GM12878 (cell line): ENCODE measurements around the gene RIC8B. TPM values are rescaled to one million over a fixed set of nuclear protein-coding genes. Genes with fewer than 3 reads are reported as not detected.

Experiments
- ATAC-seq: fragments of 200-7000 bp; cut with Tn5 transposase; 3 replicates; pipeline ENCODE4 v1.9.1; 2020; ENCODE audit warnings: mild to moderate bottlenecking, moderate library complexity
- BruUV-seq: library from RNA; stranded (reverse); fragments of 400-500 nt; replicated peaks from 2 replicates; lab custom pipeline; 2021; lab: Mats Ljungman, UMichigan
- CTCF ChIA-PET: fragments of 300-600 bp; sonication (Branson Sonifier 250); formaldehyde crosslinking; extraction: SDS; loops from one replicate; lab custom pipeline; 2021; ENCODE audit warnings: inconsistent platforms; lab: Yijun Ruan, JAX
- POLR2A ChIA-PET: fragments of 350-600 bp; formaldehyde crosslinking; extraction: SDS; loops from one replicate; lab custom pipeline; 2021; ENCODE audit warnings: inconsistent platforms; lab: Charles Lee
- RAD21 ChIA-PET: fragments of 300-600 bp; sonication (Branson Sonifier 250); formaldehyde crosslinking; loops from one replicate; lab custom pipeline; 2023; ENCODE audit warnings: antibody characterized with exemption; ENCODE audit not compliant: unreplicated experiment; lab: Charles Lee
- SMC1A ChIA-PET: fragments of 300-600 bp; sonication (Branson Sonifier 250); formaldehyde crosslinking; loops from one replicate; lab custom pipeline; 2023; ENCODE audit not compliant: unreplicated experiment, uncharacterized antibody; lab: Charles Lee
- DNase-seq: peaks from one replicate; pipeline ENCODE4 v3.0.0-alpha.2; 2011; ENCODE audit warnings: low read depth, low spot score
- FAIRE-seq: peaks from 3 replicates; lab custom pipeline; 2011; peaks lifted over from hg19 to GRCh38; lab: Jason Lieb, UNC
- H2AFZ ChIP-seq: 2 replicates; pipeline ENCODE4 v1.6.0; 2011; ENCODE audit warnings: low read depth, low read length, control low read depth; ENCODE audit not compliant: control insufficient read depth
- H3K27ac ChIP-seq: 2 replicates; pipeline ENCODE4 v1.5.1; 2011; ENCODE audit warnings: control low read depth; ENCODE audit not compliant: control insufficient read depth, insufficient read depth
- H3K27me3 ChIP-seq, 2 experiments: replicated peaks in 1 of 2; 2 replicates each; pipeline versions ENCODE4 v1.6.0 to v1.6.1; 2011; ENCODE audit warnings: low read length in 1 of 2; ENCODE audit not compliant: control insufficient read depth in 2 of 2, insufficient read depth in 2 of 2
- H3K36me3 ChIP-seq, 2 experiments: 2 replicates each; pipeline ENCODE4 v1.5.1; 2011; ENCODE audit warnings: low read length in 1 of 2; ENCODE audit not compliant: control insufficient read depth in 2 of 2, insufficient read depth in 2 of 2
- H3K4me1 ChIP-seq: 2 replicates; pipeline ENCODE4 v1.6.1; 2011; ENCODE audit warnings: mild to moderate bottlenecking, low read length, moderate library complexity, mixed read lengths; ENCODE audit not compliant: control insufficient read depth, insufficient read depth
- H3K4me2 ChIP-seq: 2 replicates; pipeline ENCODE4 v1.6.0; 2011; ENCODE audit warnings: control low read depth; ENCODE audit not compliant: control insufficient read depth, insufficient read depth
- H3K4me3 ChIP-seq: fragments of 200-600 bp; sonication (generic); 2 replicates; pipeline ENCODE4 v1.5.1; 2016
- H3K79me2 ChIP-seq: 2 replicates; pipeline ENCODE4 v1.6.0; 2011; ENCODE audit warnings: low read length; ENCODE audit not compliant: control insufficient read depth, insufficient read depth
- H3K9ac ChIP-seq: 2 replicates; pipeline ENCODE4 v1.8.0; 2011; ENCODE audit warnings: low read length, control low read depth, mixed read lengths; ENCODE audit not compliant: control insufficient read depth, insufficient read depth
- H3K9me3 ChIP-seq: replicated peaks from 3 replicates; pipeline ENCODE4 v1.5.1; 2011; ENCODE audit warnings: mild to moderate bottlenecking, low read length; ENCODE audit not compliant: control insufficient read depth, insufficient read depth
- H4K20me1 ChIP-seq: 2 replicates; pipeline ENCODE4 v1.6.0; 2011; ENCODE audit not compliant: control insufficient read depth, insufficient read depth
- IKZF1 ChIP-seq: fragments of 450-650 bp; conservative IDR thresholded peaks from 2 replicates; pipeline ENCODE4 v1.6.1; 2017; ENCODE audit warnings: antibody characterized with exemption, mild to moderate bottlenecking
- IKZF2 ChIP-seq, 2 experiments: fragments of 450-650 bp; IDR thresholded peaks; 2 replicates each; pipeline ENCODE4 v1.6.1; 2017; ENCODE audit warnings: mild to moderate bottlenecking in 2 of 2, moderate library complexity in 2 of 2
- IRF4 ChIP-seq: IDR thresholded peaks from 2 replicates; pipeline ENCODE4 v1.6.1; 2011; ENCODE audit warnings: low read depth, low read length
- LARP7 ChIP-seq: fragments of 450-650 bp; IDR thresholded peaks from 2 replicates; pipeline ENCODE4 v1.6.1; 2017; ENCODE audit warnings: mild to moderate bottlenecking
- MYB ChIP-seq: fragments of 150-350 bp; IDR thresholded peaks from 2 replicates; pipeline ENCODE4 v1.6.1; 2014; ENCODE audit warnings: mild to moderate bottlenecking, low read depth, low read length, borderline replicate concordance
- NFXL1 ChIP-seq: fragments of 450-650 bp; IDR thresholded peaks from 2 replicates; pipeline ENCODE4 v1.6.1; 2017; ENCODE audit warnings: antibody characterized with exemption, mild to moderate bottlenecking, borderline replicate concordance
- PAX5 ChIP-seq: IDR thresholded peaks from 2 replicates; pipeline ENCODE4 v1.6.1; 2011; ENCODE audit warnings: low read depth, low read length, borderline replicate concordance
- POLR2A ChIP-seq: IDR thresholded peaks from 2 replicates; pipeline ENCODE4 v1.6.1; 2011; ENCODE audit warnings: low read depth, mild to moderate bottlenecking, low read length
- RAD51 ChIP-seq: fragments of 450-650 bp; IDR thresholded peaks from 2 replicates; pipeline ENCODE4 v1.6.1; 2016; ENCODE audit warnings: moderate library complexity, mild to moderate bottlenecking, inconsistent platforms
- RELA ChIP-seq: fragments of 450-650 bp; IDR thresholded peaks from 2 replicates; pipeline ENCODE4 v1.8.0; 2014; ENCODE audit warnings: borderline replicate concordance; ENCODE audit not compliant: partially characterized antibody
- RUNX3 ChIP-seq: IDR thresholded peaks from 2 replicates; pipeline ENCODE4 v1.6.1; 2012; ENCODE audit warnings: low read length, inconsistent platforms
- SIN3A ChIP-seq: IDR thresholded peaks from 2 replicates; pipeline ENCODE4 v1.6.1; 2012; ENCODE audit warnings: low read depth, low read length, improper control_type of control experiment
- SMC3 ChIP-seq: IDR thresholded peaks from 2 replicates; pipeline ENCODE4 v1.6.1; 2011; ENCODE audit warnings: low read length, improper control_type of control experiment, borderline replicate concordance
- SREBF1 ChIP-seq: IDR thresholded peaks from 2 replicates; pipeline ENCODE4 v1.6.1; 2012; ENCODE audit warnings: mild to moderate bottlenecking, low read length
- SUZ12 ChIP-seq: fragments of 200-600 bp; sonication (generic); IDR thresholded peaks from one replicate; pipeline ENCODE4 v1.6.1; 2018; ENCODE audit warnings: antibody characterized with exemption, mild to moderate bottlenecking; ENCODE audit not compliant: unreplicated experiment
- TBL1XR1 ChIP-seq: IDR thresholded peaks from 2 replicates; pipeline ENCODE4 v1.6.1; 2012; ENCODE audit warnings: low read depth, low read length, improper control_type of control experiment
- USF1 ChIP-seq: IDR thresholded peaks from 2 replicates; pipeline ENCODE4 v1.6.1; 2011; ENCODE audit warnings: borderline replicate concordance, low read depth, mild to moderate bottlenecking, moderate library complexity, mixed read lengths, low read length; ENCODE audit not compliant: insufficient read depth; ENCODE audit errors: extremely low read length
- ZNF24 ChIP-seq: fragments of 450-650 bp; IDR thresholded peaks from 2 replicates; pipeline ENCODE4 v1.6.1; 2017; ENCODE audit warnings: antibody characterized with exemption, mild to moderate bottlenecking
- ZNF592 ChIP-seq: fragments of 450-650 bp; IDR thresholded peaks from 2 replicates; pipeline ENCODE4 v1.6.1; 2017; ENCODE audit warnings: mild to moderate bottlenecking, moderate library complexity
- WGBS: methylation state at CpG from one replicate; pipeline ENCODE4 v1.1.6; 2016; ENCODE audit warnings: low lambda C conversion rate; ENCODE audit not compliant: insufficient replicate concordance, insufficient coverage; ENCODE audit errors: missing lambda C conversion rate; 5-methylcytosine and 5-hydroxymethylcytosine counted together
- in situ Hi-C: fragments of 300-500 bp; cut with MboI; formaldehyde crosslinking; loops from 9 replicates; pipeline ENCODE4 v1.14.3; 2018; ENCODE audit warnings: mixed read lengths
- intact Hi-C: fragments of 100-400 bp; cut with micrococcal nuclease; formaldehyde crosslinking; loops from one replicate; pipeline ENCODE4 v1.14.2; 2022; ENCODE audit not compliant: unreplicated experiment
- polyA plus RNA-seq, 11 experiments: library from polyadenylated mRNA; depleted of rRNA in 4 of 11; unstranded in 6 of 11; stranded (reverse) in 5 of 11; fragments of >200 nt; fragmentation: Nextera tagmentation in 4 of 11; fragmentation: Illumina TruSeq in 1 of 11; extraction: Ambion mirVana in 4 of 11; extraction: Trizol in 1 of 11; gene quantifications; 1 replicate in 1 of 11; 2 replicates in 10 of 11; pipeline versions ENCODE4 v1.2.1 to v1.2.3, GENCODE V29; 2011 to 2016; ENCODE audit warnings: inconsistent platforms in 2 of 11, missing spikeins in 2 of 11, low read depth in 1 of 11
- total RNA-seq, 4 experiments: library from RNA; depleted of rRNA in 3 of 4; stranded (reverse); fragments of >200 nt in 3 of 4; fragmentation: Illumina TruSeq in 1 of 4; extraction: Trizol in 1 of 4; gene quantifications; 2 replicates each; pipeline versions ENCODE4 v1.2.1 to v1.2.3, GENCODE V29; 2013 to 2021
- TF ChIP-seq, protein P1 (sequence below), 3 experiments: IDR thresholded peaks in 2 of 3; conservative IDR thresholded peaks in 1 of 3; 2 replicates each; pipeline ENCODE4 v1.5.1; 2011; ENCODE audit warnings: low read depth in 3 of 3, low read length in 3 of 3, mild to moderate bottlenecking in 3 of 3, control low read depth in 2 of 3, moderate library complexity in 2 of 3, inconsistent platforms in 1 of 3, mixed read lengths in 1 of 3; ENCODE audit not compliant: control insufficient read depth in 2 of 3, insufficient read depth in 1 of 3; ENCODE audit errors: extremely low read depth in 1 of 3

The RIC8B gene
- total and polyA plus RNA-seq, 10 of the 15 experiments (the other 5 are each of a cell fraction or from before 2014, with no cell fraction given), result 2.3 to 10.8 (median 6.2) TPM

- no peak for TF ChIP-seq ZNF592
- TF ChIP-seq RUNX3, result no peak
- no peak for TF ChIP-seq IRF4
- TF ChIP-seq SMC3, result no peak
- TF ChIP-seq, all 136 proteins: peak for 0
Observed at GRCh38 chr12:106729611-106730010, 44.9 kb upstream of the RIC8B start (continued).

DNA sequence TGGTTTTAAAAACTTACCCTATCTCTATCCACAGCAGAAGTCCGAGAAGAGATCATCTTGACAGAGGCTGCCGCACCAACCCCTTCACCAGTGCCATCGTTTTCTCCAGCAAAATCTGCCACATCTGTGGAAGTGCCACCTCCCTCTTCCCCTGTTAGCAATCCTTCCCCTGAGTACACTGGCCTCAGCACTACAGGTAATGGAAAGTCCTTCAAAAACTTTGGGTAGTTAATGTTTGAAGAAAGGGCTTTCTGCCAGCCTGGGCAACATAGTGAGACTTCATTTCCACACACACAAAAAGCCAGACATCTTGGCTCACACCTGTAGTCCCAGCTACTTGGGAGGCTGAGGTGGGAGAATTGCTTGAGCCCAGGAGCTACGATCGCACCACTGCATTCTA lies 41.6 kb upstream of the RIC8B start:
- no peak overlapping the region for H3K9ac ChIP-seq
- FAIRE-seq (no peak), DNase-seq (no peak), ATAC-seq (no peak)
- ChIA-PET CTCF (interaction anchor here (1.7 kb wide), 1 partner anchor 21 kb away, joined by 4 read pairs; no protein-coding TSS in a partner anchor), RAD21 (no interaction called here), SMC1A (no interaction called here), POLR2A (no interaction called here)
- H3K27me3 ChIP-seq, result no peaks in the 10 kb centered on the region
- WGBS, result 68% methylated on average over 5 of the region's 5 CpGs
- intact Hi-C loops (no loop called here), in situ Hi-C loops (no loop called here)
- no peak overlapping the region for H2AFZ ChIP-seq
- H3K4me2 ChIP-seq, result no peak overlapping the region
- no peaks in the 10 kb centered on the region for H3K9me3 ChIP-seq
- BruUV-seq, result no TSS peak
- H3K4me3 ChIP-seq, result no peak overlapping the region
- no peaks in the 10 kb centered on the region for H3K79me2 ChIP-seq
- no peak overlapping the region for H3K27ac ChIP-seq
- no peak for TF ChIP-seq RELA
- TF ChIP-seq SREBF1, result no peak
- TF ChIP-seq NFXL1, result no peak
- TF ChIP-seq LARP7, result no peak
- TF ChIP-seq SIN3A, result no peak
- TF ChIP-seq USF1, result no peak
- TF ChIP-seq, protein P1, sequence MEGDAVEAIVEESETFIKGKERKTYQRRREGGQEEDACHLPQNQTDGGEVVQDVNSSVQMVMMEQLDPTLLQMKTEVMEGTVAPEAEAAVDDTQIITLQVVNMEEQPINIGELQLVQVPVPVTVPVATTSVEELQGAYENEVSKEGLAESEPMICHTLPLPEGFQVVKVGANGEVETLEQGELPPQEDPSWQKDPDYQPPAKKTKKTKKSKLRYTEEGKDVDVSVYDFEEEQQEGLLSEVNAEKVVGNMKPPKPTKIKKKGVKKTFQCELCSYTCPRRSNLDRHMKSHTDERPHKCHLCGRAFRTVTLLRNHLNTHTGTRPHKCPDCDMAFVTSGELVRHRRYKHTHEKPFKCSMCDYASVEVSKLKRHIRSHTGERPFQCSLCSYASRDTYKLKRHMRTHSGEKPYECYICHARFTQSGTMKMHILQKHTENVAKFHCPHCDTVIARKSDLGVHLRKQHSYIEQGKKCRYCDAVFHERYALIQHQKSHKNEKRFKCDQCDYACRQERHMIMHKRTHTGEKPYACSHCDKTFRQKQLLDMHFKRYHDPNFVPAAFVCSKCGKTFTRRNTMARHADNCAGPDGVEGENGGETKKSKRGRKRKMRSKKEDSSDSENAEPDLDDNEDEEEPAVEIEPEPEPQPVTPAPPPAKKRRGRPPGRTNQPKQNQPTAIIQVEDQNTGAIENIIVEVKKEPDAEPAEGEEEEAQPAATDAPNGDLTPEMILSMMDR (IDR thresholded peaks at IDR 0.05 in 2 of 3, conservative IDR thresholded peaks at IDR 0.05 in 1 of 3; ENCODE audit: control insufficient read depth in 2 of 3, extremely low read depth in 1 of 3, insufficient read depth in 1 of 3, low read depth in 3 of 3, low read length in 3 of 3), result no peak
- TF ChIP-seq RAD51, result no peak
- TF ChIP-seq IKZF1, result no peak
- no peak for TF ChIP-seq POLR2A
- no peak for TF ChIP-seq ZNF24
- no peak for TF ChIP-seq IKZF2 (IDR thresholded peaks at IDR 0.05)
- no peak for TF ChIP-seq MYB
- no peak for TF ChIP-seq TBL1XR1
- TF ChIP-seq PAX5, result no peak
- no peak for TF ChIP-seq SUZ12
- no peaks in the 10 kb centered on the region for H4K20me1 ChIP-seq
- no peaks in the 10 kb centered on the region for H3K4me1 ChIP-seq
- H3K36me3 ChIP-seq, result no peaks in the 10 kb centered on the region
